HepG2 (cell line): ENCODE measurements around the gene METAP1D. TPM values are rescaled to one million over a fixed set of nuclear protein-coding genes. Genes with fewer than 3 reads are reported as not detected.

Experiments used
- ATAC-seq: fragments of 200-7000 bp; cut with Tn5 transposase; 3 replicates; pipeline ENCODE4 v1.9.1; 2020; ENCODE audit warnings: mild to moderate bottlenecking, moderate library complexity
- BruUV-seq: library from RNA; stranded (reverse); fragments of 400-500 nt; replicated peaks from 2 replicates; lab custom pipeline; 2021; lab: Mats Ljungman, UMichigan
- CTCF ChIA-PET: fragments of 300-600 bp; formaldehyde crosslinking; extraction: SDS; loops from one replicate; lab custom pipeline; 2021; ENCODE audit warnings: low total read pairs, inconsistent platforms, low intra/inter-chr PET ratio; lab: Yijun Ruan, JAX
- POLR2A ChIA-PET: fragments of 350-600 bp; sonication (Branson Sonifier 250); formaldehyde crosslinking; loops from one replicate; lab custom pipeline; 2020; ENCODE audit warnings: antibody characterized with exemption, inconsistent platforms; lab: Yijun Ruan, JAX
- DNase-seq: peaks from one replicate; pipeline ENCODE4 v3.0.0-alpha.2; 2015; ENCODE audit warnings: low spot score
- FAIRE-seq: peaks from 3 replicates; lab custom pipeline; 2011; peaks lifted over from hg19 to GRCh38; lab: Jason Lieb, UNC
- H2AFZ ChIP-seq: one replicate; pipeline ENCODE4 v1.6.1; 2011; ENCODE audit warnings: low read length, inconsistent platforms
- H3K27ac ChIP-seq: fragments of 300-600 bp; 3 replicates; pipeline ENCODE4 v1.8.0; 2011; ENCODE audit warnings: mixed run types, mild to moderate bottlenecking, mixed read lengths, low read length, inconsistent platforms; ENCODE audit not compliant: insufficient read depth; ENCODE audit errors: extremely low read length
- H3K27me3 ChIP-seq, 2 experiments: fragments of 200-600 bp in 1 of 2; 2 replicates in 1 of 2; 3 replicates in 1 of 2; pipeline versions ENCODE4 v1.6.0 to v1.8.0; 2011; ENCODE audit warnings: low read length in 2 of 2, mild to moderate bottlenecking in 2 of 2, moderate library complexity in 2 of 2, inconsistent platforms in 1 of 2; ENCODE audit not compliant: insufficient read depth in 2 of 2, control insufficient read depth in 1 of 2
- H3K36me3 ChIP-seq, 2 experiments: fragments of 200-600 bp in 1 of 2; replicated peaks in 1 of 2; 2 replicates in 1 of 2; 3 replicates in 1 of 2; pipeline versions ENCODE4 v1.5.1 to v1.8.0; 2011; ENCODE audit warnings: low read length in 2 of 2, inconsistent platforms in 1 of 2; ENCODE audit not compliant: insufficient read depth in 2 of 2, control insufficient read depth in 1 of 2
- H3K4me1 ChIP-seq: 2 replicates; pipeline ENCODE4 v1.5.1; 2012; ENCODE audit warnings: low read length, inconsistent platforms; ENCODE audit not compliant: insufficient read depth
- H3K4me2 ChIP-seq: 2 replicates; pipeline ENCODE4 v1.6.0; 2011; ENCODE audit warnings: low read depth, low read length, inconsistent platforms
- H3K4me3 ChIP-seq, 3 experiments: fragments of 200-600 bp in 1 of 3; sonication (generic), shearing (Covaris generic) in 1 of 3; replicated peaks in 1 of 3; 2 replicates each; pipeline ENCODE4 v1.5.1; 2011 to 2016; ENCODE audit warnings: low read length in 3 of 3, inconsistent platforms in 2 of 3, low read depth in 2 of 3, mild to moderate bottlenecking in 2 of 3, control low read depth in 1 of 3, mixed read lengths in 1 of 3; ENCODE audit not compliant: insufficient read depth in 1 of 3
- H3K79me2 ChIP-seq: one replicate; pipeline ENCODE4 v1.6.1; 2011; ENCODE audit warnings: low read length, inconsistent platforms; ENCODE audit not compliant: insufficient read depth
- H3K9ac ChIP-seq: 2 replicates; pipeline ENCODE4 v1.6.0; 2011; ENCODE audit warnings: mild to moderate bottlenecking, low read depth, low read length, inconsistent platforms; ENCODE audit not compliant: insufficient read depth
- H3K9me3 ChIP-seq: 2 replicates; pipeline ENCODE4 v1.5.1; 2012; ENCODE audit warnings: mild to moderate bottlenecking, low read length
- H4K20me1 ChIP-seq: 2 replicates; pipeline ENCODE4 v1.6.0; 2011; ENCODE audit warnings: inconsistent platforms, mild to moderate bottlenecking, low read length, moderate library complexity; ENCODE audit not compliant: insufficient read depth
- BCL6 ChIP-seq: IDR thresholded peaks from 2 replicates; pipeline ENCODE4 v1.6.1; 2016; ENCODE audit warnings: missing genetic modification reagents, missing compliant biosample characterization
- CREM ChIP-seq, 2 experiments: sonication (generic) in 1 of 2; formaldehyde crosslinking in 1 of 2; IDR thresholded peaks; 2 replicates each; pipeline versions ENCODE4 v1.4.0 to v1.6.1; 2016 to 2020; ENCODE audit warnings: antibody characterized with exemption in 1 of 2, mild to moderate bottlenecking in 1 of 2, missing genetic modification reagents in 1 of 2
- FOSL2 ChIP-seq: sonication (generic); formaldehyde crosslinking; IDR thresholded peaks from 2 replicates; pipeline ENCODE4 v1.4.0; 2020; ENCODE audit warnings: missing genetic modification reagents
- GATA4 ChIP-seq: sonication (generic); IDR thresholded peaks from 2 replicates; pipeline ENCODE4 v1.6.1; 2016; ENCODE audit warnings: antibody characterized with exemption, low read depth, borderline replicate concordance
- MLLT10 ChIP-seq: sonication (generic); formaldehyde crosslinking; IDR thresholded peaks from 2 replicates; pipeline ENCODE4 v1.4.0; 2020; ENCODE audit warnings: missing genetic modification reagents
- NR2C2 ChIP-seq: sonication (generic); formaldehyde crosslinking; IDR thresholded peaks from 2 replicates; pipeline ENCODE4 v1.4.0; 2020; ENCODE audit warnings: missing genetic modification reagents, mild to moderate bottlenecking, moderate library complexity, borderline replicate concordance
- RFX3 ChIP-seq: IDR thresholded peaks from 2 replicates; pipeline ENCODE4 v1.6.1; 2016; ENCODE audit warnings: missing biosample characterization, missing genetic modification reagents
- ZFP62 ChIP-seq: sonication (generic); formaldehyde crosslinking; IDR thresholded peaks from 2 replicates; pipeline ENCODE4 v1.4.0; 2020; ENCODE audit warnings: missing genetic modification reagents
- ZNF253 ChIP-seq: sonication (generic); formaldehyde crosslinking; IDR thresholded peaks from 2 replicates; pipeline ENCODE4 v1.8.0; 2022; ENCODE audit warnings: mild to moderate bottlenecking, missing genetic modification reagents, borderline replicate concordance
- ZNF329 ChIP-seq: sonication (generic); formaldehyde crosslinking; IDR thresholded peaks from 2 replicates; pipeline ENCODE4 v1.9.0; 2021; ENCODE audit warnings: low read depth, mild to moderate bottlenecking, missing genetic modification reagents
- ZNF589 ChIP-seq: sonication (generic); formaldehyde crosslinking; conservative IDR thresholded peaks from 2 replicates; pipeline ENCODE4 v1.8.0; 2022; ENCODE audit warnings: mild to moderate bottlenecking, moderate library complexity, missing genetic modification reagents
- ZNF777 ChIP-seq: sonication (generic); formaldehyde crosslinking; IDR thresholded peaks from 2 replicates; pipeline ENCODE4 v1.4.0; 2020; ENCODE audit warnings: missing genetic modification reagents
- WGBS: methylation state at CpG from one replicate; pipeline ENCODE4 v1.1.6; 2017; ENCODE audit warnings: low lambda C conversion rate; 5-methylcytosine and 5-hydroxymethylcytosine counted together
- in situ Hi-C: cut with HindIII; loops from 2 replicates; pipeline ENCODE4 v1.10.0; 2017; ENCODE audit warnings: low pct_unique_long_range_greater_than_20kb; ENCODE audit not compliant: extremely low pct_ligation_motif_present
- intact Hi-C: fragments of 100-400 bp; cut with micrococcal nuclease; formaldehyde crosslinking; loops from one replicate; pipeline ENCODE4 v1.10.0; 2022; ENCODE audit not compliant: unreplicated experiment
- polyA plus RNA-seq, 8 experiments: library from polyadenylated mRNA; depleted of rRNA in 3 of 8; stranded (reverse) in 7 of 8; unstranded in 1 of 8; fragments of >200 nt; fragmentation: Illumina TruSeq in 4 of 8; extraction: Trizol in 4 of 8; gene quantifications; 2 replicates each; pipeline versions ENCODE4 v1.2.1 to v1.2.3, GENCODE V29; 2011 to 2016; ENCODE audit warnings: low read depth in 4 of 8, missing spikeins in 1 of 8, mixed read lengths in 1 of 8; ENCODE audit not compliant: insufficient read depth in 1 of 8
- total RNA-seq, 5 experiments: library from RNA; depleted of rRNA; stranded (reverse); fragments of >200 nt; fragmentation: Illumina TruSeq; extraction: Trizol; gene quantifications; 2 replicates each; pipeline ENCODE4 v1.2.3, GENCODE V29; 2016; ENCODE audit warnings: low read depth in 1 of 5
- TF ChIP-seq, protein P1 (sequence below): sonication (generic); formaldehyde crosslinking; IDR thresholded peaks from 2 replicates; pipeline ENCODE4 v1.4.0; 2020; ENCODE audit warnings: missing genetic modification reagents
- TF ChIP-seq, protein P2 (sequence below): sonication (generic); formaldehyde crosslinking; IDR thresholded peaks from 2 replicates; pipeline ENCODE4 v1.4.0; 2020; ENCODE audit warnings: missing genetic modification reagents

Gene METAP1D
- total and polyA plus RNA-seq, 2 of the 13 experiments (the other 11 are each of a cell fraction or from before 2014, with no cell fraction given), result 14.7 to 21.6 TPM

DNA sequence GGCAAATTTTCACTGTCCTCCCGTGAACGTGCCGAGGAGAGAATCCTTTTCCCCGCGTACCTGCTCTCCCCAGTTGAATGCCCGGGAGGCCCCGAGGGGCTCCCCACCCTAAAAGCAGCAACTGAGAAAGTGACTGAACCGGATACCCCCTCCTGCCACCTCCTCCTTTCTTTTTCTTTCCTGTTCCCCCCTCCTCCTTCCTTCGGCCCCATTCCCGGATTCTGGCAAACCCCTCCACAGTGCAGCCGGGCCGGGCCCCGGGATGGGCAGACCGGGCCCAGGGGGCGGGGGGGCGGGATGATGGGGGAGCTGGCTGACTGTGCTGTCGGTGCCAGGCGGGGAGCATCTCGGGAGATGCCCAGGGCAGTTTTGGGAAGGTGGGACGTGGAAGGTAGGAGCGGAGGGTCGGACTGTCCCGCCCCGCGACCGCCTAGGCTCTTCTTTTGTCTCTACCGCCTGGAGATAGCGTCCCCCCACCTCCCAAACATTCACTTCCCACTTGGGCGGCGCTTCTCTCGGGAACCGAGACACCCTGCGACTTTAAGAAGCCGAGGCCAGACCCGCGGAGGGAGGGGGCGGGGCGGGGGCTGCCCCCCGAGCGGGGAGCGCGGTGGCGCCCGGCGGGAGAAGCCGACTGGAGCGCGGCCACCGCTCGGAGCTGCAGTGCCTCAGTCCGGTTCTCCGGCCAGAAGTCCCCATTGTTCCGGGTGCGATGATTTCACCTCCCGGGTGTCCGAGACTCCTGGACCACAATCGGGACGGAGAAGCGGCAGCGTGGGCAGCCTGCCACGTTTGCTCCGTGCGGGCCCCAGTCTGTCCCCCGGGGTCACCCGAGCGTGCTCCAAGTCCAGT lies 94.8 kb downstream of the METAP1D start (continued):
- TF ChIP-seq NR2C2 (CRISPR knock-in tag), result 0 out of 2 replicates have a peak, but pooled peaks have one; percentile 3
- TF ChIP-seq ZNF777 (CRISPR knock-in tag), result peak; percentile 60
- TF ChIP-seq BCL6 (CRISPR knock-in tag), result peak; percentile 44; the same call in 1 of the 2 replicates
- TF ChIP-seq, protein P1, sequence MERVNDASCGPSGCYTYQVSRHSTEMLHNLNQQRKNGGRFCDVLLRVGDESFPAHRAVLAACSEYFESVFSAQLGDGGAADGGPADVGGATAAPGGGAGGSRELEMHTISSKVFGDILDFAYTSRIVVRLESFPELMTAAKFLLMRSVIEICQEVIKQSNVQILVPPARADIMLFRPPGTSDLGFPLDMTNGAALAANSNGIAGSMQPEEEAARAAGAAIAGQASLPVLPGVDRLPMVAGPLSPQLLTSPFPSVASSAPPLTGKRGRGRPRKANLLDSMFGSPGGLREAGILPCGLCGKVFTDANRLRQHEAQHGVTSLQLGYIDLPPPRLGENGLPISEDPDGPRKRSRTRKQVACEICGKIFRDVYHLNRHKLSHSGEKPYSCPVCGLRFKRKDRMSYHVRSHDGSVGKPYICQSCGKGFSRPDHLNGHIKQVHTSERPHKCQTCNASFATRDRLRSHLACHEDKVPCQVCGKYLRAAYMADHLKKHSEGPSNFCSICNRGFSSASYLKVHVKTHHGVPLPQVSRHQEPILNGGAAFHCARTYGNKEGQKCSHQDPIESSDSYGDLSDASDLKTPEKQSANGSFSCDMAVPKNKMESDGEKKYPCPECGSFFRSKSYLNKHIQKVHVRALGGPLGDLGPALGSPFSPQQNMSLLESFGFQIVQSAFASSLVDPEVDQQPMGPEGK, result peak; percentile 8
- no peak for TF ChIP-seq RFX3 (CRISPR knock-in tag)

DNA sequence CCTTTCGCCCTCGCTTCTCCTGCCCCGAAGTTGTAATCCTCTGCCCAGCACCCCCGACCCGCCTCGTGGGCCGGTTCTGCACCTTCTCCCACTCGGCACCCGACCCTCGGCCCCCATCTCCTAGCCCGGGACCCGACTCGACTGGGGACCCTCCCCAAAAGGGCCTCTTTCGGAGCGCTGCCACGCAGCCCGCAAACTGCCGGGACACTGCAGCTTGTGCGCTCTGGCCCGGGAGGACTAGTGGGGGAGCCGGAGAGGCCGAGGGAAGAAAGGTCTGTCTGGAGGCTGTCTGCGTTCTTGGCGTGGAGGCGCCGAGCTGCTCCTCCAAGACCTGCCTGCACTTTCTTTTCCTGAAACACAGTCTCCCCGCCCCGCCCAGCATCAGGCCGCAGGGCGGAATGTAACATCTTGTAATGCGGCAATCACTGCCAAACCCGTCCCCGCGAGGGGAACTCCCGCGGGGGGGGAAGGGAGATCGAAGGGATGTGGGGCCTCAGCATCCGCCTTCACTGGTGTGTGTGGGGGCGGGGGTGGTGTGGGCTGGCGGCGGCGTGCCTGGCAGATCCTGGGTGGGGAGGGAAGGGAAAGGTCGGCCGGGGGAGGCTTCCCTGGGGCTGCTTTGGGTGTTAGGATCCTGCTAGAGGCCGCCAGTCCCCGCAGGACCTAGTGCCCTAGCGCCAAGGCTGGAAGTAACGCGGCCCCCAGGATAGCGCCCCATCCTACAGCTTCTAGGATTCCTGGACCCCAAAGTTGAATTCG lies 95.6 kb downstream of the METAP1D start:
- no peaks in the 10 kb centered on the region for H3K36me3 ChIP-seq
- peak overlapping the region; percentile 93 for H3K4me2 ChIP-seq
- ChIA-PET CTCF (no interaction called here), POLR2A (interaction anchor here (1.3 to 2.9 kb wide), 3 partner anchors 9 to 12 kb away, joined by 5 to 16 read pairs (median 5); partner anchors contain the start of gene DLX1)
- BruUV-seq, result no TSS peak
- peak overlapping the region; percentile 11 for H3K9ac ChIP-seq
- H3K27me3 ChIP-seq, result peaks cover 23 to 85% of the 10 kb centered on the region in 2 experiments
- peaks cover 6% of the 10 kb centered on the region; the same call in 1 of the 2 replicates for H4K20me1 ChIP-seq
- ATAC-seq (peak; percentile 51), FAIRE-seq (no peak), DNase-seq (no peak)
- in situ Hi-C loops, result no loop called here
- H3K27ac ChIP-seq, result no peak overlapping the region
- 3% methylated on average over 44 of the region's 51 CpGs for WGBS
- intact Hi-C loops, result no loop called here
- H3K4me3 ChIP-seq, result peak overlapping the region; percentile 60 to 77 (median 61)
- H2AFZ ChIP-seq, result no peak overlapping the region
- peaks cover 50% of the 10 kb centered on the region for H3K4me1 ChIP-seq
- no peaks in the 10 kb centered on the region for H3K9me3 ChIP-seq
- H3K79me2 ChIP-seq, result no peaks in the 10 kb centered on the region
- TF ChIP-seq FOSL2 (CRISPR knock-in tag), result 0 out of 2 replicates have a peak, but pooled peaks have one; percentile 9
- no peak for TF ChIP-seq GATA4
- TF ChIP-seq ZNF589 (CRISPR knock-in tag), result no peak
- no peak for TF ChIP-seq MLLT10 (CRISPR knock-in tag)
- no peak for TF ChIP-seq ZNF329 (CRISPR knock-in tag)
- TF ChIP-seq CREM (IDR thresholded peaks at IDR 0.05), result no peak
- no peak for TF ChIP-seq CREM (CRISPR knock-in tag; IDR thresholded peaks at IDR 0.05)
- TF ChIP-seq, protein P2, sequence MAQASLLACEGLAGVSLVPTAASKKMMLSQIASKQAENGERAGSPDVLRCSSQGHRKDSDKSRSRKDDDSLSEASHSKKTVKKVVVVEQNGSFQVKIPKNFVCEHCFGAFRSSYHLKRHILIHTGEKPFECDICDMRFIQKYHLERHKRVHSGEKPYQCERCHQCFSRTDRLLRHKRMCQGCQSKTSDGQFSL (CRISPR knock-in tag), result peak; percentile 68; the same call in 1 of the 2 replicates
- TF ChIP-seq ZNF253 (CRISPR knock-in tag), result no peak
- TF ChIP-seq ZFP62 (CRISPR knock-in tag), result no peak
